NCI-H345 treated with DMSO at 0.1 percent for 48 hours (cell line): Measurements from ENCODE around the gene RGS1.

Experiments used
- DNase-seq: peaks from one replicate; lab custom pipeline; 2025; ENCODE audit not compliant: unreplicated experiment; lab: John Stamatoyannopoulos, UW

RGS1 gene

DNA sequence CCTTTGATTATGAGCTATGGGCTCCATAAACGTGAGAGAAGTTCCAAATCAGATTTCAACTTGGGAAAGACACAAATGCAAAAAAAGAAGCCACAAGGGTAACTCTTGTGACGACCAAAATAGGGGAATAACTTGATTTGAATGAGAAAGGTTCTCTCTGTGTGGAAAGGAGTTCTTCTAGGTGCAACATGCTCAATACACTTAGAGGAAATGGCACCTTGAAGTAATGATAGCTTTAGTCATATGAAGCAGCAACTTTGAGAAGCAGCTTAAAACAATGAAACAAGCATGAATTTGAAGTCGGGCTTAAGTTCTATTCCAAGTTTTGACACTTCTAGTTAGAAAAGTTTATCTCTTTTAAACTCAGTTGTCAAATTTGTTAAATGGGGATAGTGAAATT lies 21.8 kb upstream of the RGS1 start:
- DNase-seq, result no peak

GRCh38 chr1:192554904-192555303 lies 20.7 kb upstream of the RGS1 start:
- no peak for DNase-seq

DNA sequence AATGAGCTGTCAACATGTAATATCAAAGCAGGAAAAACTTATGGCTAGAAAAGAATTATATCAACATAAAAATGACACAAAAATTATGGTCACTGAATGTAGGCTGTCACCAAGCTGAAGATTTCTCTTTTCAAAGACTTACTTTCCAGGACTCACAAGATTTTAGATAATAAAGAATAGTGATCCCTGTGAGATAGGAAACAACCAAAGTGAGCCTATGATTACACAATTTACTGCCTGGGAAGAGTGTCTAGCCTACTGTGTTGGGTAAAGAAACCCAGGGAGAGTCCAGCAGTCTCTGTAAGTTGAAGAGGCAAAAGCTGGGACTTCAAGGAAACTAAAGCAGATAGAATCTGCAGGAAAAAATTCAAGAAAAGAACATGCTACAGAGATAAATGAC lies 20.2 kb upstream of the RGS1 start:
- no peak for DNase-seq

DNA sequence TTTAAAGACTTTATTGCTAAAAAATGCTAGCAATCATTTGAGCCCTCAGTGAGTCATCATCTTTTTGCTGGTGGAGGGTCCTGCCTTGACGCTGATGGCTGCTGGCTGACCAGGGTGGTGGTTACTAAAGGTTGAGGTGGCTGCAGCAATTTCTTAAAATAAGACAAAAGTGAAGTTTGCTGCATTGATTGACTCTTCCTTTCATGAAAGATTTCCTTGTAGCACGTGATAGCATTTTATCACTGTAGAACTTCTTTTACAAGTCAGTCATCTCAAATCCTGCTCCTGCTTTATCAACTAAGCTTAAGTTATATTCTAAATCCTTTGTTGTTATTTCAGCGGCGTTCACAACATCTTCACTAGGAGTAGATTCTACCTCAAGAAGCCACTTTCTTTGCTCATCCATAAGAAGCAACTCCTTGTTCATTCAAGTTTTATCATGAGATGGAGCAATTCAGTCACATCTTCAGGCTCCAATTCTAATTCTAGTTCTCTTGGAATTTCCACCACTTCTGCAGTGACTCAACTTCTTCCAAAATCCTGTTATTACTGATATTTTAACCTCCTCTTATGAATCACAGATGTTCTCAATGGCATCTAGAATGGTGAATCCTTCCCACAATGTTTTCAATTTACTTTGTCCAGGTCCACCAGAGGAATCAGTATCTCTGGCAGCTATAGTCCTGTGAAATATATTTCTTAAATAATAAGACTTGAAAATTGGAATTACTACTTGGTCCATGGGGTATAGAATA lies 17.6 kb upstream of the RGS1 start:
- DNase-seq, result no peak

- no peak for DNase-seq
Measured at GRCh38 chr1:192559115-192560006, 16.2 kb upstream of the RGS1 start.

DNA sequence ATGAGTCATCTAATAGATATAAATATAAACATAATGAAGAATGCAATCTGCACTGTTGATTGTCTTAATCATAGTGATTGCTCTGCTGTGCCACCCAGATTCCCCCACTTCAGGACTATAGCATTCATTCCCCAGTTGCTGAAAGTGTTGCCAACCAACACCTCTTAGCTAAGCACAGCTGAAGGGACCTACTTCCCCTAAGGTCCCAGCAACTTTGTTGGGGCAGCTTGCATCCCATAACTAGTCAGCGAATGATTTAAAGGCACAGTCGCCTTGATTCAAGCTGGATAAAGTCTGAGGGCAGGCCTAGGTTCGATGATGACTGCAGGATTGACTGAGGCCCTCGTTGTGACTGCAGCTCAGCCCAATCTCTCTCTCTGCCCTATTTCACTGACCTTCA lies 14.3 kb upstream of the RGS1 start:
- DNase-seq, result no peak

DNA sequence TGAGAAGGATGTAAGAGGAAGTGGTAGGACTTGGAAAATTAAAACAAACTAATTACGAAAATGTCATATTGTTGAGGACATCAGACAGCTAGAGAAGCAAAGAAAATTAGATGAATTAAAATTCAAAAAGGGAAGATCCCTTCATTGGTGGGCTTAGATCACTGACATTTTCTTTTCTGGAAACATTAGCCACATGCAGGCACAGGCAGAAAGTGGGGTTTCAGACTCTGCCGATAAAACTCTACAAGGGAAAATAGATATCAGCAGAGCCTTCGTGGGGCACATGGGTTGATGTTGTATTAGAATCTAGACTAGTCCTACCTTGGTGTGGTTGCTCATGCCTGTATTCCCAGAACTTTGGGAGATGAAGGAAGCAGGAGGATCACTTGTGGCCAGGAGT lies 12.4 kb upstream of the RGS1 start:
- no peak for DNase-seq

- DNase-seq, result no peak
Measured at GRCh38 chr1:192564099-192564498, 11.5 kb upstream of the RGS1 start.

DNA sequence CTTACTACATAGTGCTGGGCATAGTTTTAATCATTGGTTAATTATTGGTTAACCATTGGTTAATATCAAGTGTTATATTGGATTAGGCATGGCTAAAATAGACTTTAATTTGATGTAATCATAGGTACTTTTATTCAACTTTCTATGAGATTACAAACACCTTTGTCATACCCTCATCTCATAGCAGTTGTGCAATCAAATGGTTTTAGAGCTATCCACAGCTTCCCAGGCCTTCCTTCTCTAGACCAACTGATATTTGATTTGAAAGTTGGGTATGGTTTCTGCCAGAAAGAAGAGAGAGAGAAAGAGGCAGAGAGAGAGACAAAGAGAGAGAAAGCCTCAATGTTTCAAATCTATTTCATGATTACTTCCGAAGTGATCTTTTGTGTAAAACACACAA lies 9.6 kb upstream of the RGS1 start:
- no peak for DNase-seq

DNA sequence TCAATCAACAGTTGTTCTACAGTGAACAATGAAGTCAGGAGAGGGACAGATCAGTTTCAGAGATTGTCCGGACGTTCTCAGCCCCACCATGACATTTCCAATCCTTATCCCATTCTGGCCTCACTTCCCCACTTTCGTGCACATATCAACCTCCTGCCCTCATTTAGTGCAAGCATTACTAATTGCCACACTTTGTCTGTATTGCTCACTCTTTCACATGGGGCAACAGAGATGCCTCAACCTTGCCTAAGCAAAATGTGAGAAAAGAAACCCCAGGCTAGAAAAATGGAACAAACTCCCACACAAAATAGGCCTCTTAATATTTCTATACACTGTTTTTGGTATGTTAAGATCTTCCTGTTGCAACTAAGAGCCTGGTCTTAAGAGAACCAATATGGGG lies 8.9 kb upstream of the RGS1 start:
- no peak for DNase-seq

DNA sequence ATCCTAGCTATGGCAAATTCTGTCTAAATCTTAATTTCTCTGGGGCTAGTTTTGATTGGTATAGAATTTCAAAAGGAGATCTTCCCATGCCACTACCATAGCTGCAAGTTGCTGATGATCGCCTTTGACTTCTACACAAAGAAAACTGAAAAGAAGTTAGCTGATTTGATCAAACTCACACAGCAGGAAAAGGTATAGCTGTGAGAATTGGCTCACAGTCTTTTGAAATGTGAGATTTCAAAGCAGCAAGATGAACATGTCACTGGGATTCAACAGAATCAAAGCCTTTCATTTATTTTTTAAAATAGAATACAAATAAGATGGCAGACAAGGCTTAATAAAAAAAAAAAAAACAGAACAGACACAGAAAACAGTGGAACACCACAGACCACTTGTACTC lies 7.5 kb upstream of the RGS1 start:
- no peak for DNase-seq

GRCh38 chr1:192571668-192572067 lies 3.9 kb upstream of the RGS1 start:
- no peak for DNase-seq

DNA sequence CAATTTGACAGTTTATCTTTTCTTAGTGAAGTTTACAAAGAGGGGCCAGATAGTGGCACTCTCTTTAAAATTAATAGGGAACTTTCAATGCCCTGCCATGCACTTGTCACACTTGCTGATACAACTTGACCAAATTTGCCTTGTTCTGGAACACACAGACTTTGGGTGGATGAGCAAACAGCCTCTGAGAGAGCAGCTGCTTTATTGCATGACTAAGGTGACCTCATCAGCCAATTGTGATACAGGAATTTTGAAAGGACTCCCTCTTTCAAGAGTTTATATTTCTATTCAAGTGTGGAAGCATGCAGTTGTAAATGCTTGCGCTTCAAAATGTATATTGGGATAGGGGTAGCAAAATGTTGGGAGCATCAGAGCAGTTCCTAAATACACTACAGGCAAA lies 2.1 kb upstream of the RGS1 start:
- no peak for DNase-seq

DNA sequence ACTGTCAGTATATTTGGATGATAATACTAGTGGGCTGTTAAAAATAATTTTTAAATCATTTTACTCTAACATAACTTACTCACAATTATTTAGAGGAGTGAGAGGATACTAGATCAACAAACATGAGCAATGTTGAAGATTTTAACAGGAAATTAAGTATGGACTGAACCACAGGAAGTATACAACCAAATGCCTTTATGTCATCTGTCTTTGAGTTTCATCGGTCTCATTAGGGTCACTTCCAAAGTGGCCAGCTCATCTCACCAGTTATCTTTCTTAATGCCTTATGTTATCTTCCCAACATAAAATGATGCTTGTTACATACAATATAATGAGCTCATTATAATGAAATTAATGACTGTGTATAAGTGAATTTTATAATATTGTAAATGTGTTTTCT lies 1.5 kb upstream of the RGS1 start:
- DNase-seq, result no peak

DNA sequence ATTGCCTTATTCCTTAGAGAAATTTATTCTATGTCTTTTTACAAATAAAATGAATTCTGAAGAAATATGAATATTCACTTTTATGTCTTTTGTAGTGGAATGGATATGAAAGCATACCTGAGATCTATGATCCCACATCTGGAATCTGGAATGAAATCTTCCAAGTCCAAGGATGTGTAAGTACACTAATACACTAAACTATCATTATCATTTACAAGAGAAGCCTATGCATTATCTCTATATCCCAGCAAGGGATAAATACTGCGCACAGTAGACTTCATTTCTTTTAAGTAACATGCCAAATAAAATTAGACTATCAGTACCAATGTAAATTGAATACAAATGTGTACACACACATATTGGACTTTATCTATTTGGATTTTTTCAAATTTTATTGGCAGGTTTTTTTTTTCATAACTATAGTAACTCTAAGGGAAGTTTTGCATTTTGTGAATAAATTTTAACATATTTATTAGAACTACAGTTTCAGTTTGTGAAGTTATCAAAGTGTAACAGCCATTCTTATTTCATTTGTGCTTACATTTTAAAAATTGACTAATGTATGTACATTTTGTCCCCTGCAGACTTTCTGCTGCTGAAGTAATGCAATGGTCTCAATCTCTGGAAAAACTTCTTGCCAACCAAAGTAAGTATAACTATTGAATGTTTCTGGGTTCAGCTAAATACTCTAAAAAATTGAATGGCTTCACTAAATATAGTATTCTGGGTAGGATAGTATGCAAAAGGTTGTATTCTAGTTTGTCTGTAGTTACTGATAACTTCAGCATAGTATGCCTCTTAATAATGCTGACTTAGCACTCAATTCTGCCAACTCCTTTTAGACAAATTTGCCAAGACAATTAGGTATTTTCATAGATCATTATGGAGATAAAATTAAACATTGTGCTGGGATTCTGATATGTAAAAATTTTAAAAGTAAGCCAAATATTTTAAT lies 894 bp downstream of the RGS1 start:
- no peak for DNase-seq

- DNase-seq, result no peak
Measured at GRCh38 chr1:192577145-192578140, 1.9 kb downstream of the RGS1 start.

DNA sequence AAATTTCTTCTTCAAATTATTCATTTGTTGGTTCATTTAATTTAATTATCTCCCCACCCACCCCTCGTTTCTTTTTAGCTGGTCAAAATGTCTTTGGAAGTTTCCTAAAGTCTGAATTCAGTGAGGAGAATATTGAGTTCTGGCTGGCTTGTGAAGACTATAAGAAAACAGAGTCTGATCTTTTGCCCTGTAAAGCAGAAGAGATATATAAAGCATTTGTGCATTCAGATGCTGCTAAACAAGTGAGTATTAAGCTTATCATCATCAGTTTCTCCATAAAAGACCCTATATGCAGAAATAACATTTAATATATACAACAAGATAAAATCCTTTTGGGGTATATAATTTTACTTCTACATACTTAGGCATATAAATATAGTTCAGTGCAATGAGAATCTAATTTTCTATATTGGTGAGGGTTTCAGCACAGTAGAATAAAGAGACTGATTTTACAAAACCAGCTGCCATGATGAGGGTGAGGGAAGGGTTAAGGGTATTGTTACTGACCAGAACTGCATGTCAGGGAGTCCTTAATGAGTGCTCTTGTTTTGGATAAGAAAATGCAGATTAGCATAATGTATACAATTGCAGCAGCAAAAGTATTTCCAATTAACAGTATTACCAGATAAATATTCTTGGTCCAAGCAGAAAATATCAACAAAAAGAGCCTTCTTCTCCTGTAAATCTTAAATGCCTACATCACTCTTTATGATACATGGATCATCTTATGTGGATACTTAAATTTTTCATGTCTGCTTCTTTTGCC lies 2.8 kb downstream of the RGS1 start:
- DNase-seq, result no peak

- no peak for DNase-seq
Measured at GRCh38 chr1:192579010-192579738, 3.6 kb downstream of the RGS1 start.
